Measurements from ENCODE around the gene GRAMD1A.
"Not testable (repeated sequence)": the region's sequence is repeated elsewhere in the genome, so short reads cannot be mapped to it uniquely, and the experiment has no call there.

GRAMD1A gene

GRCh38 chr19:35021596-35021995, 21.5 kb downstream of the GRAMD1A start:
- DNase-seq = no peak

DNA sequence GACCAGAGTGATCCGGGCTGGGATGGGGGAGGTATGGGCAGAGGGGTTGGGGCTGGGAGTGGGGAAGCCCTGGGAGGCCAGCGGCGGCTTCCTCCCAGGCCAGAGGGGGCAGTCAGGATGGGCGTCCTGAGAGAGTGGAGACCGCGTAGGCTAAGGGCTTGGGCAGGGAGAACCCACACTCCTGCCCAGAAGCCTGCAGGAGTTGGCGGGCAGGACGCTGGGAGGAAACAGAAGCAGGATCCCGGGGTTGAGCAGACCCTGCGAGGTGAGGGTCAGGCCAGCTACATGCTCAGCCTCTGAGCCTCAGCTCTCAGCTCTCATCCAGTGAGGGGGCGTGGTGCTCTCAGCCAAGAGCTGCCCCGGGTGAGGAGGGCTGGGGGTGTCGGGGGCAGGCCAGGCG, 22.3 kb downstream of the GRAMD1A start:
- DNase-seq = no peak

DNA sequence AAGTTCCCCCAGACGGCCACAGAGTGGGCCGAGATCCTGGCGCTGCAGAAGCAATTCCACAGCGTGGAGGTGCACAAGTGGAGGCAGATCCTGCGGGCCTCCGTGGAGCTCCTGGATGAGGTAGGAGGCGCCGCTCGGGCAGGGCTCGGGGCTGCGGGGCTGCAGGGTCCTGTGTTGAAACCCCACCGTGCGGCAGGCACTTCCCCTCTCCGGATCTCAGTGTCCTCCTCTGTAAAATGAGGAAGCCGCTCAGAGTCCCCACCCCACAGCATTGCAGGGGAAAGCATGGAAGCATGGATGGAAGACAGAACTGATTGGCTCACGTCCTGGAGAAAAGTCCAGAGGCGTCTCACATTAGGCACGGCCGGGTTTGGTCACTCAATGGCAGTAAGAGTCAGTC, 23.3 kb downstream of the GRAMD1A start:
- no peak for DNase-seq

DNA sequence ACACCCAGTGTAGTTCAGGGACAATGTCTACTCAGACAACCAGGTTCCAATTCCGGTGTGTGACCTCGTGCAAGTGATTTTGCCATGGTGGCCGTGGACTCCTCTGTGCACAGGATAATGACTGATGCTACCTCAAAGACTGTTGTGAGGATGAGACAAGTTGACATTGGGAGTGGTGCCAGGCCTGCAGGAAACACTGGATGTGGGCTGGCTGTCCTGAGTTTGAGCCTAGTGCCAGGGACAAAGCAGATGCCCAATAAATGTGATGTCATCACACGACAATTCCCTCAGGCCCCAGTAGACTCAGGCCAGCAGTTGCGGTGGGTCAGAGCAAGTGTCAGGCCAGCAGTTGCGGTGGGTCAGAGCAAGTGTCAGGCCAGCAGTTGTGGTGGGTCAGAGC, 24.0 kb downstream of the GRAMD1A start:
- no peak for DNase-seq

DNA sequence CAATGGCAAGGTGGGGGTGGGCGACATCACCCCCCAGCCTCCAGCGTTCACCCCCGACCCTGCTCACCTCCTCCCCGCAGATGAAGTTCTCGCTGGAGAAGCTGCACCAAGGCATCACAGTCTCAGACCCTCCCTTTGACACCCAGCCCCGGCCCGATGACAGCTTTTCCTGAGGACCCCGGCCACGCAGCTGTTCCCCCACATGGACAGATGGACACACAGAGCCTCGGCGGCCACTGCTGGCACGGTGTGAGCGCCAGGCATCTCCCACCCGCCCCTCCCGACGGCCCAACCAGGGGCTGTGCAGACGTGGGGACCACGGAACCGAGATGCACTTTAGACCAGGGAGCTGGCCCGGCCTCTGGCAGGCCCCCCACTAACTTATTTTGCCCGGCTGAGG, 25.8 kb downstream of the GRAMD1A start:
- DNase-seq = no peak

DNA sequence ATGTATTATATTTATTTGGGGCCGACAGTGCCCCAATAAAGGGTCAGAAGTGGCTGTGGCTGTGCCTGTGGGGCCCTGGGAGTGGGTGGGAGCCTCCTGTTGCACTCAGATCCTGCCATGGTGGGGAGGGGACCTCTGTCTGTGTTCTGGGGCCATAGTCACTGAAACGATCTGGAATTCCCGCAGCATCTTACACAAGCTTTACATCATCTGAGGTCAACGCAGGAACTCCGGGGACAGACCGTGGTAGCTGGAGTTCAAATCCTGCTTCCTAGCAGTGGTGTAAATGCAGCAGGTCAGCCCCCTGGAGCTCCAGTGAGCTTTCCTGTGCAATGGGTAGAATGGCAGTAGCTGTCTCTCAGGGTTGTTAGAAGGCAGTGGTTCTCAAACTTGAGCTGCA, 26.3 kb downstream of the GRAMD1A start:
- no peak for DNase-seq

DNA sequence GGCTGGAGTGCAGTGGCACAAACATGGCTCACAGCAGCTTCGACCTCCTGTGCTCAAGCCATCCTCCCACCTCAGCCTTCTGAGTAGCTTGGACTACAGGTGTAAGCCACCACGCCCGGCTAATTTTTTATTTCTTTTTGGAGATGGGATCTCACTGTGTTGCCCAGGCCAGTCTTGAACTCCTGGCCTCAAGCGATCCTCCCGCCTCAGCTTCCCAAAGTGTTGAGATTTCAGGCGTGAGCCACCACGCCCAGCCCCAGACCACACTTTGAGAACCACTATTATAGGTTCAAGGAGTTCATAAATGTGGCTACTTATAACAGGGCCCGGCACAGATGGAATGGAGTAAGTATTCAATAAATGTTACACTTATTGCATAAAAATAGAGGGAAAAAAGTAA, 26.9 kb downstream of the GRAMD1A start:
- DNase-seq = no peak

DNA sequence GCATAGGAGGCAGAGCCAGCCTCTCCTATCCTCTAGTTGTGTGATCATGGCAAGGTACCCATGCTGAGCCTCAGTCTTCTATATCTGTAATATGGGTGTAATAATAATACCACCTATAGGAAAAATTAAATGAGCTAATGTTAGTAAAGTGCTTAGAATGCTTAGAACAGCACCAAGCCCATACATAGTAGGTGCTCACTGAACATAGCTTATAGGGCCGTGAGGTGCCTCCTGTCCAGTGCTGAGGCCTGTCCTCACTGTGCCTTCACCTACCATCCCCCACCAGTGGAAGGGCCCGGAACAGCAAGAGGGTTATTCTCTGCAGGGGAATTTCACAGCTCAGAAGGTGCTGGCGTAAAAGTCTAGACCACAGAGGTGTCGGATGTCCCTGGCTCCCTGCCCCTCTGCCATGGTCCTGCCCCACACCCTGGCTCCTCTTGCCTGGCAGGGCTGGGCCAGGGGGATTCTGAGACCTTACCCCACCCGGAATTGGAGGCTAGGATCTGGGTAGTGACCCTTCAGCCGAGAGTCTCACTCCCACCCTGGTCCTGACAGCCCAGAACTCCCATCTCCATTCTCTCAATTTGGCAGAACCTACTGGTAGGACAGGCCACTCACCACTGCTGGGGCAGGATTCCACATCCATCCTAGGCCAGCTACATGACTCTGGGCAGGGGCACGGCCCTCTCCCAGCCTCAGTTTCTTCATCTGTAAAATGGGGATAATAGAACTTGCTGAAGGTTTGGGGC, 27.9 kb downstream of the GRAMD1A start:
- no peak for DNase-seq

- DNase-seq = not testable (repeated sequence)
Observed at GRCh38 chr19:35028600-35028885, 28.4 kb downstream of the GRAMD1A start.

GRCh38 chr19:35029275-35029736, 29.2 kb downstream of the GRAMD1A start:
- not testable (repeated sequence) for DNase-seq

GRCh38 chr19:35029737-35030256, 29.7 kb downstream of the GRAMD1A start:
- no peak for DNase-seq

- DNase-seq = peak; percentile 35
Observed at GRCh38 chr19:35030257-35031071, 30.3 kb downstream of the GRAMD1A start, which contains the start of gene SCN1B. TSS of gene SCN1B (plus strand) at chr19:35030470. CDS start at chr19:35030821, 351 bp downstream.

- DNase-seq = no peak
Observed at GRCh38 chr19:35031072-35031881, 31.2 kb downstream of the GRAMD1A start.

GRCh38 chr19:35032356-35032865, 32.3 kb downstream of the GRAMD1A start:
- DNase-seq = no peak

- no peak for DNase-seq
Observed at GRCh38 chr19:35033067-35034004, 33.2 kb downstream of the GRAMD1A start.

GRCh38 chr19:35034005-35034502, 33.9 kb downstream of the GRAMD1A start:
- DNase-seq = no peak

- DNase-seq = no peak
Observed at GRCh38 chr19:35034588-35035382, 34.7 kb downstream of the GRAMD1A start.

- DNase-seq = no peak
Observed at GRCh38 chr19:35037716-35038622, 37.8 kb downstream of the GRAMD1A start.
